ENCODE data around the gene CYLD. TPM values are rescaled to one million over a fixed set of nuclear protein-coding genes. Genes with fewer than 3 reads are reported as not detected.

Gene CYLD
- total RNA-seq, 1 donor from 2014 or later = 161 TPM

- no peak for DNase-seq (ENCODE audit: low read depth)
Measured at GRCh38 chr16:50711040-50711439, 30.8 kb upstream of the CYLD start.

- peak; percentile 60 for DNase-seq (ENCODE audit: low read depth)
Measured at GRCh38 chr16:50711862-50712559, 29.9 kb upstream of the CYLD start.

- no peak for DNase-seq (ENCODE audit: low read depth)
Measured at GRCh38 chr16:50712560-50712898, 29.4 kb upstream of the CYLD start.

- DNase-seq (ENCODE audit: low read depth) = no peak
Measured at GRCh38 chr16:50712956-50713355, 28.9 kb upstream of the CYLD start.

DNA sequence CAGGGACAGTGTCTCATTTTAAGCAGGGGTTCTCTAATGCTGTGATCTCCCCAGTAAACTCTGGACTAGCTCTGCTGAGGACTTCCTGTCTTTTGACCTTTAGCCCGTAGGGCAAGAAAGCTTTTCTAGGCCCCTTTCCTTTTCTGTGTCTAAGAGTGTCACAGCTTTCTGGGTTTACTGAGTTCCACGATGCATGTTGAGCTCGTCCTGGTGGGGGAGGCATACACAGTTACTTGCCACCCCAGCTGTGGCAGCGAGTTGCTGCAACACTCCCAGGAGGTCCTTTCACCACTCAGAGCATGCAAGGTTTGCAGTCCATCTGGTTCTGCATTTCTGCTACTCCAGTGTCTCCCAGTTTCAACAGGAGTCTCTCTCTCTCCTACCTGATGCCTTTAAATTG lies 24.8 kb upstream of the CYLD start:
- no peak for DNase-seq (ENCODE audit: low read depth)

DNA sequence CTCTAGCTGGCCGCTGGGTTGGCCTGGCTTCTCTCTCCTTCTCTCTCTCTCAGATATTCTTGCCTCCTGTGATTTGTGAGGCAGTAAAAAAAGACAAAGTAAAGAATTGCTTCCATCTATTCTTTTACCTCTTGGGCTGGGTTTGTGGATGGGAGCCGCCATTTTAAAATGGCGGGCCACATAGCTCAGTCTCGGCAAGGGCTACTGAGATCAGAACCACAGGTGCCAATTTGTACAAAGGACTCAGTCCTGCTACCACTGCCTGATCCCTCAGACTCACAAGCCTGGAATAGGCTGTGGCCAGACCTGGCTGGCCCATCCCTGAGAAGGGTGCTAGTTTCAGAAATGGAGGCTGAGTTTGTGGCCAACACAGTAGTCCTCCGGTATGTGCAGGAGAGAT lies 24.4 kb upstream of the CYLD start:
- DNase-seq (ENCODE audit: low read depth) = no peak

- DNase-seq (ENCODE audit: low read depth) = no peak
Measured at GRCh38 chr16:50718061-50718760, 23.7 kb upstream of the CYLD start.

DNA sequence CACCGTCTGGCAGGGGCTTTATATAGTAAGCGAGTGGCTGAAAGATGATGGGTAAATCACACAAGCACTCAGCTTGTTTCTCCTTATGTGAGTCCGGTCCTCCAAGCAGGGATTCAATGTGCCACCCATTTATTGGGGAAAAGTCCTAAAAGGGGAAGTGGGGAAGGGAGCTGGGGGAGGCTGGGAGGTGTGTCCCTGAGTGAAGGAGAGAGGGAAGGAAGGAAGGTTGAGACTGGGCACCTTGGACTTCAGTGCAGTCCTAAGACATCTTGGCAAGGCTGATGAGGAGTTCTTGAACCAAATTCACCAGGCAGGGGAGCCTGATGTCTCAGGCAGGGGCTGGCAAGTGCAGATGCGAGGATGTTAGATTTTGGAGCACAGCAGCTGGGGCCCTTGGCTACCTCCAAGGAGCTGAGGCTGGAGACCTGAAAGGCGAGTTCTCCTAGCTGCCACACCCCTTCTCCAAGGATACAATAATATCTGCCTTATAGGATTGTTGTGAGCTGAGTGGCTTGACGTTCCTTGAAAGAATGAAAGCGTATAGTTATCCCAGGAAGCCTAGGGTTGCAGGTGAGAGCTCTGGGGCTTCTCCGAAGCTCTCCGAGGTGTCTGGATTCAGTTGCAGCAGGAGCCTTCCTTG lies 23.0 kb upstream of the CYLD start:
- no peak for DNase-seq (ENCODE audit: low read depth)

DNA sequence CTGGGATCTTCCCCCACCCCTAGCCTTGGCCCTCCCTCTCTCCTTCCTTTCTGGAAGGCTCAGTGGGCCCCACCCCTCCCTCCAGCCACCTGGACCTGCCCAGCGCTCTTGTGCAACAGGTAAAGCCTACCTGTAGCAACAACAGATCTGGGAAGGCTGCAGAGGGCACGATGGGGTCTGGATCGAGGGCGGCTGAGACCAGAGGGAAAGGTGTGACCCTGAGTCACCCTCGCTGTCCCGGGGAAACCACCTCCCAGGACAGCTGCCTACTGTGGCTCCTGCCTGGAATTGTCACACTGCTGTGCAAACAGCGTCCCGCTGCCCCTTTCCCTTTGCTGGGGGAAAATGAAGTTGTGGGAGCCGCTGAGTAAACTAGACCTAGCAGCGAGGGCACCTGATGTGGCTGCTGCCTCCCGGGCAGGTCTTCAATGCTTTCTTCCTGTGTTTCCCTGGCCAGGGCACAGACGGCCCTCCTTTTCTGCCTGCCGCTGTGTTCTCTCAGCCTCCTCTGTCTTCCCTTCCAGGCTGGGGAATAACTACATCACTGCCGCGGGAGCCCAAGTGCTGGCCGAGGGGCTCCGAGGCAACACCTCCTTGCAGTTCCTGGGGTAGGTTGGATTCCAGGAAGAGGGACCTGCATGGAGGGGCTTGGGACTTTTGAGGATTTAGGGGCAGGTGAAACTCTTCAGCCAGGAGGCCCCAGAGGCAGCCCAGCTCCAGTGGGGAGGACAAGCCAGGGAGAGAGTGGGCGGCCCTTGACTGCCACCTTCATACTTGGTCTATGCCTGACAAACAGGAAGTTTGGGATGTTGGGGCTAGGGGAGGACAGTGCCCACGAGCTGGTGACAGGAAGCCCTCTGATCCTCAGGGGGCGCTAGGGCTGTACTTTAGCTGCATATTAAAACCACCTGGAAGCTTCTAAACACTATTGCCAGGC lies 22.2 kb upstream of the CYLD start:
- no peak for DNase-seq (ENCODE audit: low read depth)

DNA sequence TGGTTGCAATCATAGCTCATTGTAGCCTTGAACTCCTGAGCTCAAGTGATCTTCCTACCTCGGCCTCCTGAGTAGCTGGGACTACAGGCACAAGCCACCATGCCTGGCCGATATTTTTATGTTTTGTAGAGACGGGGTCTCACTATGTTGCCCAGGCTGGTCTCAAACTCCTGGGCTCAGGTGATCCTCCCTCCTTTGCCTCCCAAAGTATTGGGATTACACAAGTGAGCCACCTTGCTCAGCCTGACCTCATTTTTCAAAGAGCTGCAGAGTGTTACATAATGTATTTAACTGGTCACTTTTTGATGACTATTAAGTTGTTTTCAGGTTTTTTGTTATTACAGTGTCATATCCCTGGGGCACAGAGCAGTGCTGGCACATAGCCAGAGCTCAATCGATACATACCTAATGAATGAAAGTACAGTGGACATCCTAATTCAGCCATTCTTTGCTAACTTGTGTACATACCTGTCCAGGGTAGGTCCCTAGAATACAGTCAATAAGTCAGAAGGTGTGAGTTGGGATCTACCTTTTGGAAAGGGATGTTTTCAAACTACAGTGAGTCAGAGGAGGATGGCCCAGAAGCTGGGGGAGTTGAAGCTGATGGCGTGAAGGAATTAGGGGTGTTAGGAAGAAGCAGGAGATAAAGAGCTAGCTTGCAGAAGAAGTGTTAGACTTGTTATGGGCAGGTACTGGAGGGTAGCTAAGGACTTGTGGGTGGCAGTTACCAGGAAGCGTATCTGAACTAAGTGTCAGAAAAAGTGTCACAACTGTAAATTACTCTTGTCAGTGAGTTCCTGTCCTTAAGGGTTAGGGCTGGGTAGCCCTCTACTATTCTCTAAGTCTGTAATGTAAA lies 20.1 kb upstream of the CYLD start:
- no peak for DNase-seq (ENCODE audit: low read depth)

DNA sequence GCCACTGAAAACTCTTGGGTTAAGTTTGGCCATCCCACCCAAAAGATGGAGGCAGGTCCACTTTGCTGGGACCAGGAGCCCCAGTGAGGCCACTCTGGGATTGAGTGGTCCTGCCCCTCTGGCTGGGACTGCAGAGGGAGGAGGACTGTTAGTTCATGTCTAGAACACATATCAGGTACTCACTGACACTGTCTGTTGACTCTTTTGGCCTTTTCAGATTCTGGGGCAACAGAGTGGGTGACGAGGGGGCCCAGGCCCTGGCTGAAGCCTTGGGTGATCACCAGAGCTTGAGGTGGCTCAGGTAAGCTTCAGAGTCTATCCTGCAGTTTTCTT lies 19.5 kb upstream of the CYLD start:
- no peak for DNase-seq (ENCODE audit: low read depth)

GRCh38 chr16:50722960-50723359 lies 18.9 kb upstream of the CYLD start:
- no peak for DNase-seq (ENCODE audit: low read depth)

DNA sequence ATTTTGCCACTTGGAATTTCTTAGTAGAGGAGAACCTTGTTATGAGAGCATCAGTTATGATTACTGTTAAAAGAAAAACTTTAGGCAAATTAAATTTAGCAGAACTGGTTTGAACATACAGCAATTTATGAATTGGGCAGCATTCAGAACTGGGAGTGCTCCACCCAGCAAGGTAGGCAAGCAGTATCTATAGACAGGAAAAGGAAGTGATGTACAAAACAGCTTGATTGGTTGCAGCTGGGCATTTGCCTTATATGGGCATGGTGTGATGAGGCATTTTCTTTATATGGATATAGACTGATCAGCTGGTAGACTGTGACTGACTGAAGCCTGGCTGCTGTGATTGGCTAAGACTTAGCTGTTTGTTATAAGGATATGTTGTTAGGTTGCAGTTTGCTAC lies 17.6 kb upstream of the CYLD start:
- DNase-seq (ENCODE audit: low read depth) = no peak

- peak; percentile 64 for DNase-seq (ENCODE audit: low read depth)
Measured at GRCh38 chr16:50731130-50731988, 10.5 kb upstream of the CYLD start.

DNA sequence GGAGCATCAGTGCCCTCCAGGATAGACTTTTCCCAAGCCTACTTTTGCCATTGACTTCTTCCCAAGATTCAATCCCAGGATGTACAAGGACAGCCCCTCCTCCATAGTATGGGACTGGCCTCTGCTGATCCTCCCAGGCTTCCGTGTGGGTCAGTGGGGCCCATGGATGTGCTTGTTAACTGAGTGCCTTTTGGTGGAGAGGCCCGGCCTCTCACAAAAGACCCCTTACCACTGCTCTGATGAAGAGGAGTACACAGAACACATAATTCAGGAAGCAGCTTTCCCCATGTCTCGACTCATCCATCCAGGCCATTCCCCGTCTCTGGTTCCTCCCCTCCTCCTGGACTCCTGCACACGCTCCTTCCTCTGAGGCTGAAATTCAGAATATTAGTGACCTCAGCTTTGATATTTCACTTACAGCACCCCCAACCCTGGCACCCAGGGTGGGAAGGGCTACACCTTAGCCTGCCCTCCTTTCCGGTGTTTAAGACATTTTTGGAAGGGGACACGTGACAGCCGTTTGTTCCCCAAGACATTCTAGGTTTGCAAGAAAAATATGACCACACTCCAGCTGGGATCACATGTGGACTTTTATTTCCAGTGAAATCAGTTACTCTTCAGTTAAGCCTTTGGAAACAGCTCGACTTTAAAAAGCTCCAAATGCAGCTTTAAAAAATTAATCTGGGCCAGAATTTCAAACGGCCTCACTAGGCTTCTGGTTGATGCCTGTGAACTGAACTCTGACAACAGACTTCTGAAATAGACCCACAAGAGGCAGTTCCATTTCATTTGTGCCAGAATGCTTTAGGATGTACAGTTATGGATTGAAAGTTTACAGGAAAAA lies 9.7 kb upstream of the CYLD start:
- no peak for DNase-seq (ENCODE audit: low read depth)

- DNase-seq (ENCODE audit: low read depth) = no peak
Measured at GRCh38 chr16:50733468-50733867, 8.4 kb upstream of the CYLD start.

- DNase-seq (ENCODE audit: low read depth) = no peak
Measured at GRCh38 chr16:50735629-50736122, 6.2 kb upstream of the CYLD start.

GRCh38 chr16:50736448-50736847 lies 5.4 kb upstream of the CYLD start:
- peak; percentile 45 for DNase-seq (ENCODE audit: low read depth)
